Epidermal melanocyte (primary cell): ENCODE results near the gene NCOR2.

Experiments
- DNase-seq: peaks from one replicate; pipeline ENCODE4 v3.0.0; 2011; ENCODE audit warnings: low spot score; ENCODE audit not compliant: insufficient read length

Gene NCOR2

GRCh38 chr12:124577374-124577773, 10.0 kb upstream of the NCOR2 start:
- no peak for DNase-seq

- no peak for DNase-seq
These were observed 8.7 kb upstream of the NCOR2 start for GRCh38 chr12:124576061-124576650.

- no peak for DNase-seq
These were observed 6.7 kb upstream of the NCOR2 start for GRCh38 chr12:124573839-124574786.

GRCh38 chr12:124571556-124571955, 4.1 kb upstream of the NCOR2 start:
- no peak for DNase-seq

GRCh38 chr12:124570810-124571209, 3.4 kb upstream of the NCOR2 start:
- no peak for DNase-seq

GRCh38 chr12:124569375-124570148, 2.1 kb upstream of the NCOR2 start:
- DNase-seq: no peak

- peak; percentile 93 for DNase-seq
These were observed 1.3 kb upstream of the NCOR2 start for GRCh38 chr12:124568431-124569374.

- DNase-seq: peak; percentile 84
These were observed 411 bp upstream of the NCOR2 start for GRCh38 chr12:124567673-124568373.

- DNase-seq: peak; percentile 84
These were observed 1.0 kb downstream of the NCOR2 start for GRCh38 chr12:124566161-124566996.

GRCh38 chr12:124565656-124566160, 1.7 kb downstream of the NCOR2 start:
- no peak for DNase-seq

- no peak for DNase-seq
These were observed 2.4 kb downstream of the NCOR2 start for GRCh38 chr12:124564971-124565491.

- DNase-seq: no peak
These were observed 3.0 kb downstream of the NCOR2 start for GRCh38 chr12:124564232-124564958.

- no peak for DNase-seq
These were observed 3.6 kb downstream of the NCOR2 start for GRCh38 chr12:124563809-124564208.

- DNase-seq: no peak
These were observed 4.0 kb downstream of the NCOR2 start for GRCh38 chr12:124563401-124563800.

- no peak for DNase-seq
These were observed 4.6 kb downstream of the NCOR2 start for GRCh38 chr12:124562796-124563181.

- no peak for DNase-seq
These were observed 5.2 kb downstream of the NCOR2 start for GRCh38 chr12:124562018-124562795.

- no peak for DNase-seq
These were observed 6.2 kb downstream of the NCOR2 start for GRCh38 chr12:124561231-124561630.
